ENCODE data around the gene CAB39L. TPM values are rescaled to one million over a fixed set of nuclear protein-coding genes. Genes with fewer than 3 reads are reported as not detected.

The CAB39L gene
- total and polyA plus RNA-seq, 4 donors = 5.6 to 13.9 (median 10.0) TPM

DNA sequence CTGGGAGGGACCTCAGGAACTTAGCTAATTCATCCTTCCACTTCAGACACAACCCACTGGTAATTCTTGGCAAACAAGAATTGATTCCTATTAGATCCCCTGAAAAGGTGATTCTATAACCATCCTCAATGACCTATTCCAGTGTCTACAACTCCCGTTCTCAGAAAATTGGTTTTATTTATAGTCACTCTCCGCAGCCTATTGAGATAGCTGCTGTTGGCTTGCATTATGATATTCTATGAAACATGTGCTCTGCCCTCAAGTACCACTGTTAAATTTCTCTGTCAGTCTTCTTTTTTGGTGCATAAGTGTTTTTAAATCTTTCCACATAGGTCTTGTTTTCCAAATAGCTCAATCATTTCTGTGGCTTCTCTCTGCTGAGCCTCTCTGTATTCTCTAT is 121.2 kb downstream of the CAB39L start:
- H3K9me3 ChIP-seq (ENCODE audit: control insufficient read depth in 4 of 4, insufficient read depth in 3 of 4, low read length in 3 of 4) = no peaks in the 10 kb centered on the region
- H3K4me3 ChIP-seq = no peak overlapping the region
- H3K36me3 ChIP-seq (ENCODE audit: control insufficient read depth in 4 of 4, insufficient read depth in 4 of 4, low read length in 4 of 4) = peaks cover 0 to 2% (median 0%) of the 10 kb centered on the region in 4 donors
- no peak for TF ChIP-seq CTCF (IDR thresholded peaks at IDR 0.05; ENCODE audit: control extremely low read depth, extremely low read depth)
- peaks cover 0 to 9% (median 0%) of the 10 kb centered on the region in 5 donors for H3K4me1 ChIP-seq (ENCODE audit: control insufficient read depth in 5 of 5, insufficient read depth in 5 of 5, low read length in 5 of 5)
- no peak for DNase-seq
- no peak overlapping the region for H3K27ac ChIP-seq (ENCODE audit: low read depth in 1 of 2, low read length in 1 of 2)
- ATAC-seq (ENCODE audit: insufficient read depth, low FRiP score) = no peak
- H3K9ac ChIP-seq (ENCODE audit: insufficient read depth in 1 of 2, low read length in 2 of 2) = no peak overlapping the region
- no peaks in the 10 kb centered on the region for H3K27me3 ChIP-seq (ENCODE audit: control insufficient read depth in 3 of 3, insufficient read depth in 3 of 3, low read length in 2 of 3)
- 95 to 98% methylated on average over 2 of the region's 2 CpGs for WGBS, 2 donors

DNA sequence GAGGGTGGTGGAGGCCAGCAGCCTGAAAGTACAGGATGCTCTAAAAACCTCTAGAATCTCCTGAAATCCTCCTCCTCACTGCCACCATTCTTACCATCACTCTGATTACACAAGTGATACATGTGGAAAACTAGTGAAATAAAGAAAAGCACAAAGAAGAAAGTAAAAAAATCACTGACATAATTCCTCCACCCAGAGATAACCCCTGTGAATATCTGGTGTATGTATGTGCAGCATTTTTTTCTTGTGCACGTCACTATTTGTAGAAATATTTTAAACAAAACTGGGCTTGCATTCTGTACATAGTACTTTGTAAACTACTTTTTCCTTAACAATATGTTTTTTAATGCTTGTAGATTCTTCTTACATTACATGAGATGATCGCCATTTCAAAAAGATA is 122.9 kb downstream of the CAB39L start:
- DNase-seq (no peak), ATAC-seq (ENCODE audit: insufficient read depth, low FRiP score) (no peak)
- H3K9ac ChIP-seq (ENCODE audit: insufficient read depth in 1 of 2, low read length in 2 of 2) = no peak overlapping the region
- peaks cover 0 to 2% (median 0%) of the 10 kb centered on the region in 4 donors for H3K36me3 ChIP-seq (ENCODE audit: control insufficient read depth in 4 of 4, insufficient read depth in 4 of 4, low read length in 4 of 4)
- H3K4me1 ChIP-seq (ENCODE audit: control insufficient read depth in 5 of 5, insufficient read depth in 5 of 5, low read length in 5 of 5) = peaks cover 0 to 9% (median 0%) of the 10 kb centered on the region in 5 donors
- no peaks in the 10 kb centered on the region for H3K27me3 ChIP-seq (ENCODE audit: control insufficient read depth in 3 of 3, insufficient read depth in 3 of 3, low read length in 2 of 3)
- H3K9me3 ChIP-seq (ENCODE audit: control insufficient read depth in 4 of 4, insufficient read depth in 3 of 4, low read length in 3 of 4) = no peaks in the 10 kb centered on the region
- TF ChIP-seq CTCF (IDR thresholded peaks at IDR 0.05; ENCODE audit: control extremely low read depth, extremely low read depth) = no peak
- WGBS, 2 donors = 89 to 91% methylated on average over 2 of the region's 2 CpGs
- no peak overlapping the region for H3K4me3 ChIP-seq
- H3K27ac ChIP-seq (ENCODE audit: low read depth in 1 of 2, low read length in 1 of 2) = no peak overlapping the region

DNA sequence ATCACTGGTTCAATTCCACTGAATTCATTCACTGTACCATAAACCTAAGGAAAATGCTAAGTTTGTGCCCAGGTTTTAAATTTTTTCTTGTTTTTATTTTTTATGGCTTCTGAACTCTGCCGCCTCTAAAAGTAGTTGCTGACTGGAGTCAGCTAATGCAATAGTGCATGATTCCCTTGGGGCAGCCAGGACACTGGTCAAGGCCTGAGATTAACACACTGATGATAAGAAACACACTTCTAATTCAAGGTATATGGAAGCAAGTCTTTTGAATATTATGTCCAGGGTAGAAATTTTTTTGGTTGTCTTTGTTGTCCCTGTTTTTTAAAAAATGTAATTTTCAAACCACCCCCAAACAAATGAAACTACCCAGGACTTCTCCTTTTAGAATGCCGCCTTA is 123.9 kb downstream of the CAB39L start:
- H3K27me3 ChIP-seq (ENCODE audit: control insufficient read depth in 3 of 3, insufficient read depth in 3 of 3, low read length in 2 of 3) = no peaks in the 10 kb centered on the region
- no peaks in the 10 kb centered on the region for H3K9me3 ChIP-seq (ENCODE audit: control insufficient read depth in 4 of 4, insufficient read depth in 3 of 4, low read length in 3 of 4)
- H3K27ac ChIP-seq (ENCODE audit: low read depth in 1 of 2, low read length in 1 of 2) = no peak overlapping the region
- peaks cover 0 to 9% (median 0%) of the 10 kb centered on the region in 5 donors for H3K4me1 ChIP-seq (ENCODE audit: control insufficient read depth in 5 of 5, insufficient read depth in 5 of 5, low read length in 5 of 5)
- no peak overlapping the region for H3K4me3 ChIP-seq
- ATAC-seq (ENCODE audit: insufficient read depth, low FRiP score) (no peak), DNase-seq (no peak)
- TF ChIP-seq CTCF (IDR thresholded peaks at IDR 0.05; ENCODE audit: control extremely low read depth, extremely low read depth) = no peak
- WGBS, 2 donors = 79 to 84% methylated on average over 2 of the region's 2 CpGs
- H3K9ac ChIP-seq (ENCODE audit: insufficient read depth in 1 of 2, low read length in 2 of 2) = no peak overlapping the region
- peaks cover 0 to 2% (median 0%) of the 10 kb centered on the region in 4 donors for H3K36me3 ChIP-seq (ENCODE audit: control insufficient read depth in 4 of 4, insufficient read depth in 4 of 4, low read length in 4 of 4)

DNA sequence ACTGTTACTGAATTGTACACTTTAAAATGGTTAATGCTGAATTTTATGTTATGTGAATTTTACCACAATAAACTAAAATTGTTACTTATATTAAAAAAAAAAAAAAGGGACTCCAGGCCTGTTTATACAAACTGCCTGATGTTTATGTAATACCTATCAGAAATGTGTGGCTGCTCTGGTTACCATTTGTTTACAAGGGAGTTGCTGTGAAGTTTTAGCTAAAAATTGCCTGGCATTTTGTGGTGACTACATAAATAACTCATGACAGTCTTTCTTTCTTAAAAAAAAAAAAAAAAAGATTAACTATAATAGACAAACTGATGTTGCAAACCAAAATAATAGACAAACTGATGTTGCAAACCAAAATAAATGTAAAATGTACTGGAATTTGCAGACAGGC is 124.3 kb downstream of the CAB39L start:
- no peak overlapping the region for H3K27ac ChIP-seq (ENCODE audit: low read depth in 1 of 2, low read length in 1 of 2)
- DNase-seq (peak in 2 of 3 donors; percentile 34 to 61), ATAC-seq (ENCODE audit: insufficient read depth, low FRiP score) (no peak)
- no peaks in the 10 kb centered on the region for H3K27me3 ChIP-seq (ENCODE audit: control insufficient read depth in 3 of 3, insufficient read depth in 3 of 3, low read length in 2 of 3)
- no peak overlapping the region for H3K9ac ChIP-seq (ENCODE audit: insufficient read depth in 1 of 2, low read length in 2 of 2)
- peaks cover 0 to 9% (median 0%) of the 10 kb centered on the region in 5 donors for H3K4me1 ChIP-seq (ENCODE audit: control insufficient read depth in 5 of 5, insufficient read depth in 5 of 5, low read length in 5 of 5)
- no peak overlapping the region for H3K4me3 ChIP-seq
- no peak for TF ChIP-seq CTCF (IDR thresholded peaks at IDR 0.05; ENCODE audit: control extremely low read depth, extremely low read depth)
- H3K36me3 ChIP-seq (ENCODE audit: control insufficient read depth in 4 of 4, insufficient read depth in 4 of 4, low read length in 4 of 4) = peaks cover 0 to 2% (median 0%) of the 10 kb centered on the region in 4 donors
- no peaks in the 10 kb centered on the region for H3K9me3 ChIP-seq (ENCODE audit: control insufficient read depth in 4 of 4, insufficient read depth in 3 of 4, low read length in 3 of 4)

Data from lung (tissue), 12 donors.